ENCODE measurements around the gene CD82. TPM values are rescaled to one million over a fixed set of nuclear protein-coding genes. Genes with fewer than 3 reads are reported as not detected.

CD82 gene
- total RNA-seq, 1 experiment from 2014 or later, result 4.5 TPM

- Histone ChIP-seq H3K9me3 (ENCODE audit: control insufficient read depth, low read depth, low read length) (no peaks in the 10 kb centered on the region), H3K27ac (ENCODE audit: insufficient read length, low read depth, low read length) (no peak overlapping the region), H3K79me1 (ENCODE audit: insufficient read depth, low read depth, low read length, poor library complexity, severe bottlenecking) (no peaks in the 10 kb centered on the region), H2BK20ac (ENCODE audit: low read depth, low read length, poor library complexity, severe bottlenecking) (no peak overlapping the region), H3T11ph (ENCODE audit: low read length) (no peak overlapping the region), H2BK120ac (ENCODE audit: low read depth, low read length, poor library complexity, severe bottlenecking) (no peak overlapping the region), H4K5ac (ENCODE audit: insufficient read length, low read depth, low read length) (no peak overlapping the region), H2BK5ac (ENCODE audit: insufficient read length, low read length) (no peak overlapping the region), H4K20me1 (ENCODE audit: control insufficient read depth, insufficient read depth, insufficient read length) (no peaks in the 10 kb centered on the region), H2AK5ac (ENCODE audit: insufficient read length, low read length) (no peak overlapping the region), H3K4me1 (ENCODE audit: insufficient read depth, low read length) (no peaks in the 10 kb centered on the region), H3K79me2 (ENCODE audit: insufficient read depth, low read length) (no peaks in the 10 kb centered on the region), H3K23me2 (ENCODE audit: insufficient read length, low read depth, low read length, poor library complexity, severe bottlenecking) (no peaks in the 10 kb centered on the region), H3K27me3 (ENCODE audit: insufficient read depth, low read length) (no peaks in the 10 kb centered on the region), H3K23ac (ENCODE audit: insufficient read length, low read depth, low read length) (no peak overlapping the region), H2BK15ac (ENCODE audit: low read depth, low read length) (no peak overlapping the region), H3K4me2 (ENCODE audit: insufficient read depth, insufficient read length, low read length) (no peak overlapping the region), H2AFZ (ENCODE audit: low read length) (no peak overlapping the region), H3K18ac (ENCODE audit: insufficient read length, low read depth, low read length) (no peak overlapping the region), H3K9ac (ENCODE audit: extremely low read depth, insufficient read length, low read length) (no peak overlapping the region), H2BK12ac (ENCODE audit: insufficient read length, low read depth, low read length) (no peak overlapping the region), H3K14ac (ENCODE audit: insufficient read depth, low read length) (no peak overlapping the region), H3K56ac (ENCODE audit: insufficient read length, low read depth, low read length) (no peak overlapping the region), H3K4ac (ENCODE audit: low read depth, low read length) (no peak overlapping the region), H4K8ac (replicated peaks; ENCODE audit: insufficient read length, low read depth, low read length) (no peak overlapping the region), H4K91ac (ENCODE audit: insufficient read length, low read depth, low read length) (no peak overlapping the region)
- Mint-ChIP-seq H3K27me3 (ENCODE audit: low read depth) (peaks cover 11% of the 10 kb centered on the region), H3K9me3 (no peaks in the 10 kb centered on the region; a peak in 1 of 5 replicates), H3K4me1 (peaks cover 9 to 10% of the 10 kb centered on the region in 2 experiments; a peak in 3 of 4 replicates), H3K36me3 (ENCODE audit: insufficient read depth in 1 of 3, low read depth in 3 of 3) (peaks cover 0 to 2% (median 0%) of the 10 kb centered on the region in 3 experiments; a peak in 1 of 7 replicates), H3K4me3 (no peak overlapping the region), H3K27ac (peak overlapping the region in 1 of 3 experiments; percentile 38; a peak in 2 of 7 replicates)
- TF ChIP-seq CTCF (conservative IDR thresholded peaks at IDR 0.05), result no peak
- DNase-seq, result no peak
- WGBS (ENCODE audit: extremely low coverage, insufficient read length, low lambda C conversion rate), result no CpG with 5 or more reads among the region's 7 CpGs
These were observed 48.9 kb downstream of the CD82 start for GRCh38 chr11:44614281-44614775.
